Measurements from ENCODE around the gene P2RX6. TPM values are rescaled to one million over a fixed set of nuclear protein-coding genes. Genes with fewer than 3 reads are reported as not detected.

P2RX6 gene
- total and polyA plus RNA-seq, 12 donors: 0.07 to 7.7 (median 3.2) TPM

DNA sequence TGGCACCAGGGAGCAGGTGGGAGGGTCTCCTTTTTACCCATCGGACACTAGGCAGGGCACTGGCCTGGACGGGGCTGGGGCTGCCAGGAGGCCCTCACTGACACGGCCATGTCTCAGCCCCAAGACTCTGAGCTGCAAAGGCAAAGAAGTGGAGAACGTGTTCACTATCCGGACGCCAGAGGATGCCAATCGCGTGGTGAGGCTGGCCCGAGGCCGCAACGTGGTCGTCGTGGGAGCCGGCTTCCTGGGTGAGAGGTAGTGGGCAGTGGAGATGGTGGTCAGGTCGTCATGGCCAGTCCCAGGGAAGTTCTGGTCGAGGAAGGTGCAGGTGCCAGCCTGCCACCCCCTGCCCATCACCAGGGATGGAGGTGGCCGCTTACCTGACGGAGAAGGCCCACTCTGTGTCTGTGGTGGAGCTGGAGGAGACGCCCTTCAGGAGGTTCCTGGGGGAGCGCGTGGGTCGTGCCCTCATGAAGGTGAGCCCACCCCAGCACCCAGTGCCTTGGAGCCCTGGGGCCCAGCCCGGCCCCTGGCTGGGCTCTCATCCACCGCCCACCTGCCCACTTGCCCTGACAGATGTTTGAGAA is 38.6 kb upstream of the P2RX6 start:
- H3K4me1 ChIP-seq: peaks cover 13 to 35% (median 21%) of the 10 kb centered on the region in 9 donors
- ATAC-seq (no peak), DNase-seq (no peak)
- no peaks in the 10 kb centered on the region for H3K27me3 ChIP-seq
- 82 to 83% methylated on average over 24 of the region's 24 CpGs for WGBS, 2 donors
- H3K4me3 ChIP-seq: no peak overlapping the region
- TF ChIP-seq, protein P1, sequence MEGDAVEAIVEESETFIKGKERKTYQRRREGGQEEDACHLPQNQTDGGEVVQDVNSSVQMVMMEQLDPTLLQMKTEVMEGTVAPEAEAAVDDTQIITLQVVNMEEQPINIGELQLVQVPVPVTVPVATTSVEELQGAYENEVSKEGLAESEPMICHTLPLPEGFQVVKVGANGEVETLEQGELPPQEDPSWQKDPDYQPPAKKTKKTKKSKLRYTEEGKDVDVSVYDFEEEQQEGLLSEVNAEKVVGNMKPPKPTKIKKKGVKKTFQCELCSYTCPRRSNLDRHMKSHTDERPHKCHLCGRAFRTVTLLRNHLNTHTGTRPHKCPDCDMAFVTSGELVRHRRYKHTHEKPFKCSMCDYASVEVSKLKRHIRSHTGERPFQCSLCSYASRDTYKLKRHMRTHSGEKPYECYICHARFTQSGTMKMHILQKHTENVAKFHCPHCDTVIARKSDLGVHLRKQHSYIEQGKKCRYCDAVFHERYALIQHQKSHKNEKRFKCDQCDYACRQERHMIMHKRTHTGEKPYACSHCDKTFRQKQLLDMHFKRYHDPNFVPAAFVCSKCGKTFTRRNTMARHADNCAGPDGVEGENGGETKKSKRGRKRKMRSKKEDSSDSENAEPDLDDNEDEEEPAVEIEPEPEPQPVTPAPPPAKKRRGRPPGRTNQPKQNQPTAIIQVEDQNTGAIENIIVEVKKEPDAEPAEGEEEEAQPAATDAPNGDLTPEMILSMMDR (IDR thresholded peaks at IDR 0.05): no peak
- peaks cover 0 to 10% (median 6%) of the 10 kb centered on the region in 11 donors for H3K9me3 ChIP-seq
- no peak overlapping the region for H3K27ac ChIP-seq
- H3K36me3 ChIP-seq: no peaks in the 10 kb centered on the region
- intact Hi-C loops (cut with DNase I): no loop called here

DNA sequence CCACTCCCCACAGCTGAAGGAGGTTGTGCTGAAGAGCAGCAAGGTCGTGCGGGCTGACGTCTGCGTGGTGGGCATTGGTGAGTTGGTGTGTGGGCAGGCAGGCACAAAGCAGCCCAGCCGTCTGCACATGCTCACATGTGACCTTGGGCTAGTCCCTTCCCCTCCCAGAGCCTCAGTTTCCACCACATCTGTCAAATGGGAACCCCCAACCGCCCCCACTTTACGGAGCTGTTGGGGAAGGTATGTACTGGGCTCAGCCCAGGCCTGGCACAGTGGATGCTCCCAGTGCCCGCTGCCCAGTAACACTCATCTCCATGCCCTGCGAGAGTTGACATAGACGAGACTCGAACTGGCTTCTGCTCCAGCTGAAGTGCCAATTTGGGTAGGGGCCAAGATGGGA is 37.9 kb upstream of the P2RX6 start:
- ATAC-seq (no peak), DNase-seq (no peak)
- no peak overlapping the region for H3K27ac ChIP-seq
- no peaks in the 10 kb centered on the region for H3K36me3 ChIP-seq
- intact Hi-C loops (cut with DNase I): no loop called here
- H3K4me1 ChIP-seq: peaks cover 15 to 36% (median 23%) of the 10 kb centered on the region in 9 donors
- WGBS, 2 donors: 78 to 80% methylated on average over 11 of the region's 11 CpGs
- no peak overlapping the region for H3K4me3 ChIP-seq
- H3K9me3 ChIP-seq: peaks cover 0 to 10% (median 6%) of the 10 kb centered on the region in 11 donors
- H3K27me3 ChIP-seq: no peaks in the 10 kb centered on the region
- TF ChIP-seq, protein P1 (IDR thresholded peaks at IDR 0.05): no peak

DNA sequence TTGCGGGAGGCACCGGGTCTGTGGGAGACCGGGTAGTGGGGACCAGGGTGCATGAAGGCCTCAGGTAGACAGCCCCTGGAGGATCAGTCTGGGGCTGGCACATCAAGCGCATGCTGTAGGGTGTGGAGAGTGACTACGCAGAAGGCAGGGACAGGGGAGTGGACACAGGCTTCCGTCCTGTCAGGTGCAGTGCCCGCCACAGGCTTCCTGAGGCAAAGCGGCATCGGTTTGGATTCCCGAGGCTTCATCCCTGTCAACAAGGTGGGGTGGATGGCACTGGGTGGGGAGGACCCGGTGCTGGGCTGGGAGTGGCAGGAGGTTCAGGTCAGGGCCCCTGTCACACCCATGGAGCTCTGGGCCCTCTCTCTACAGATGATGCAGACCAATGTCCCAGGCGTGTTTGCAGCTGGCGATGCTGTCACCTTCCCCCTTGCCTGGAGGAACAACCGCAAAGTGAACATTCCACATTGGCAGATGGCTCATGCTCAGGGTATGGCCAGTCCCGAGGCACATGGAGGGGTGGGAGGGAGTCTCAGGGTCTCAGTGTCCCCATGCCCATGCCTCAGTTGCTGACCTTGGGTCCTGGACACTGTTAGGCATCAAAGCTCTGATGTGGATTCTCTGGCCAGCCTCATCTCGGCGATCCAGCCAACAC is 37.3 kb upstream of the P2RX6 start:
- H3K27me3 ChIP-seq: no peaks in the 10 kb centered on the region
- peaks cover 15 to 33% (median 24%) of the 10 kb centered on the region in 9 donors for H3K4me1 ChIP-seq
- DNase-seq: no peak
- intact Hi-C loops (cut with DNase I): no loop called here
- H3K27ac ChIP-seq: no peak overlapping the region
- ATAC-seq: no peak
- H3K4me3 ChIP-seq: no peak overlapping the region
- TF ChIP-seq, protein P1 (IDR thresholded peaks at IDR 0.05): no peak
- H3K36me3 ChIP-seq: no peaks in the 10 kb centered on the region
- H3K9me3 ChIP-seq: peaks cover 0 to 10% (median 6%) of the 10 kb centered on the region in 11 donors
- 87 to 90% methylated on average over 17 of the region's 17 CpGs for WGBS, 2 donors

DNA sequence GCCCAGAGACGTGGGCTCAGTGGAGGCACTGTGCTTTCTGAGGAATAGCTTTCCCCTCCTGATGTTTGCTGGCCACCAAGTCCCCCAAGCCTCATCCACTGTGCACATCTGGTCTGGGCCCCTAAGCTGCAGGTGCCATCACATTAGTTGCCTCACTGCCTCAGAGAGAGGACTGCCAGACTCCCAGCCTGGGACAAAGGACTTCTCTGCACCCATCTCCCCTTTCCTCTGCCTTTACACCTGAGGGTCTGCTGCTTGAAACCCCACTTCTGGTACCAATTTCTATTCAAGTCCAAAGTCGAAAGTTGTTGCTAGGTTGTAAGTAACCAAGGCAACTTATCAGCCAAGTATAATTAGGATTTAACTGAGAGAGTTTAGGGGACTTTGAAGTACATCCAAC is 36.5 kb upstream of the P2RX6 start:
- intact Hi-C loops (cut with DNase I): no loop called here
- 86 to 88% methylated on average over 2 of the region's 2 CpGs for WGBS, 2 donors
- DNase-seq (no peak), ATAC-seq (no peak)
- H3K4me1 ChIP-seq: peaks cover 20 to 36% (median 32%) of the 10 kb centered on the region in 9 donors
- no peak overlapping the region for H3K27ac ChIP-seq
- H3K36me3 ChIP-seq: peaks cover 0 to 1% (median 0%) of the 10 kb centered on the region in 9 donors
- no peaks in the 10 kb centered on the region for H3K27me3 ChIP-seq
- H3K4me3 ChIP-seq: no peak overlapping the region
- TF ChIP-seq, protein P1 (IDR thresholded peaks at IDR 0.05): no peak
- peaks cover 0 to 10% (median 6%) of the 10 kb centered on the region in 11 donors for H3K9me3 ChIP-seq

All from heart right ventricle (tissue), 16 donors.